Activated CD4-positive, alpha-beta T cell treated with anti-CD3 and anti-CD28 coated beads, Interleukin-2, amount 50 U/mL, for 1 hour (primary cell): ENCODE data around the gene ULBP2.
"Not testable (repeated sequence)": the region's sequence is repeated elsewhere in the genome, so short reads cannot be mapped to it uniquely, and the experiment has no call there.

Experiments used
- DNase-seq: peaks from one replicate; pipeline ENCODE4 v3.0.0-alpha.2; 2020

The ULBP2 gene

DNA sequence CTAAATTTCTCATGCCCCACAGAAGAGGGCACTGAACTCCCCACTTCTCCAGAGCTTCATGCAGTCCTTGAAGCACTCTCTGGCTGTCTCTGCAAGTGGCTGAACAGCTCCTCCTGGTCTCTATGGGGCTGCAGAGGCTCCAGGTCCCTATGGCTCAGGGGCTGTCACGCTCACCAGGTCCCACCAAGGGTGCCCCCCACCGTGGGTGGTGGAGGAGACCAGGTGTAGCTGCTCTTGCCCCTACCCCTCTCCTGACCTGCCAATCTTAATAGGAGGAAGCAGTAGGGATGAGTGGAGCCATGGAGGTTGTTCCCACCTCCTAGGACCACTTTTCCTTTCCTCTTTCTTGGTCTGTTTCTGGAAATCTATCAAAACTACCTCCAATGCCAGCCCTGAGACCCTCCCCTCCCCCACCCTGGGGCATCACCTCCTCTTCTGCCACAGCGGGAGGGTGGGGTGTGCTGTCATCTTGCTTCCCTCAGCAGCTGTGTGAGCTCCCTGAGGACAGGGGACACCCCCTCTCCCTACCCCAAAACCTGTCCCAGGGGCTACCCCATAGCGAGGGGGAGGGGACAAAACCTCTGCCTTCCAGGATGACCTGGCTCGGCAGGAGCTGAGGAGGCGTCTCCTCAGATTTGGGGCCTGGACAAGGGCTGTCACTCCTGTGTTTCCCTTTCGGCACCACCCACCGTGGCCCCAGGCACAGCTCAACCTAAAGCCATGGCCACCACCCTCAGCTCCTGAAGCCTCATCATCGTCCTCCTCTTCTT is 31.9 kb upstream of the ULBP2 start:
- DNase-seq, result no peak

DNA sequence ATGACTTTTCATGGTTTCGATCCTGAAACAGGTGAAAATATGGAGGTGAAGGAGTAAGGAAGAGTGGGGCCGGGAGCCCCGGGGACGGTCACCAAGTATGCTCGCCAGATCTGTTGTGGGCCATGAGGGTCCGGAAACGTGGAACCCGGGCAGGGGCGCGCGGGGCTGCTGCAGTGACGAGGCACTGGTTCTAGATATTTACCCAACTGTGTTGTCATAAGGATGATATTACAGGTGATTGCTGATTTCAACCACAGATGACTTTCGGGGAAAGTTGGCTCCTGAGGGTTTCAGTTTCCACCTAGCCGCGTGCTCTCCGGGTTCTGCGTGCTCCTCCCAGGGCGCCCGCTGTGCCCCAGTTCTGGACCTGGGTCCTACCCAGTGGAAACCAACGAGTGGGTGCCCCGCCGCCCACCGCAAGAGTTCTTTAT is 31.1 kb upstream of the ULBP2 start:
- DNase-seq, result no peak

DNA sequence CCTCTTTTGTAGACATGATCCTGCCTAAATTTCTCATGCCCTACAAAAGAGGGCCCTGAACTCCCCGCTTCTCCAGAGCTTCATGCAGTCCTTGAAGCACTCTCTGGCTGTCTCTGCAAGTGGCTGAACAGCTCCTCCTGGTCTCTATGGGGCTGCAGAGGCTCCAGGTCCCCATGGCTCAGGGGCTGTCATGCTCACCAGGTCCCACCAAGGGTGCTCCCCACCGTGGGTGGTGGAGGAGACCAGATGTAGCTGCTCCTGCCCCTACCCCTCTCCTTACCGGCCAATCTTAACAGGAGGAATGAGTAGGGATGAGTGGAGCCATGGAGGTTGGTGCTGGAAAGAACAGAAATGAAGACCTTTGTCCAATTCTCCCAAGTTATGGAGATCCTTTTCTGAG is 29.1 kb upstream of the ULBP2 start:
- not testable (repeated sequence) for DNase-seq

DNA sequence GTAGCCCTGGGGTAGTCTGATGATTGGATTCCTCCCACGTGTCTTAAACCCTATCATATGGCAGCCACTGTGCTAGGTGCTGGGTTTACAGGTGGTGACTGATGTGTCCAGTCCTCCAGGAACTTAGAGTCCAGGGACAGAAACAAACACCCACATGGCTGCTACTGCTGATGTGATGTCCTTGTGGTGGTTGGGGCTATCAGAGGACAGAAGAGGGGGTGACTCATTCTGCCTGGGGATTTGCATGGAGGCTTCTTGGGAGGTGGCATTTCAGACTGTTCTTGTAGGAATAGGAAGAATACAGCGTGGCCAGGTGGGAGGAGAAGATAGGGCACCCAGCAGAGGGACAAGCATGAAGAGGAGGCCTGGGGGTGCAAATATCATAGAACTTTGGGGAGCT is 28.7 kb upstream of the ULBP2 start:
- DNase-seq, result no peak

DNA sequence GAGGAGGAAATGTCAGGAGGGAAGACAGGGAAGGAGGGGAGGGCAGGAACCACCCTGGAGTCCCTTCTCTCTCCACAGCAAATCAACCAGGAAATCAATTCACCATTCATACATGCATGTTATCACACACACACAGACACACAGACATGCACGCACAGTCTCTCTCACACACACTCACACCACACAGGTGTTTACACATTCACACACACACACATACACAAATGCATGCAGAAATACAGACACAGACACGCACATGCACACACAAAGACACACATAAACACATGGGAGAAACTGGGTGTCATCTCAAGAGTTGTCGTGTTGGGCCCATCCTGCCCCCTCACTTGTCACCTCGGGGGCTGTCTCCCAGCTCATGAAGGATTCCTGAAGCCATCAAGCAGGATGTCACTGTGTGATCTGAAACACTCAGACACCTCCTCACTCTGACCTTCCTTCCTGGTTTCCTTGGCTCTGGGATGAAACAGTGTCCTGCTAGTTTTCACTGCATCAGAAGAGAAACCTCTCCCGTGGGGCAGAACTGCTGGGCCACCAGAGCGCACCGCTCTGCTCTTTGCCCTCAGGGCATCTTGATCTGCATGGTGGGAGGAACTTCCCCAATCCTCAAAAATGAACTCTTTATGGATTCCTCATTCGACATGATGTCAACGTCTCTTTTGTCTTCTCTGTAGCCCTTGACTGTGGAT is 28.1 kb upstream of the ULBP2 start:
- no peak for DNase-seq

DNA sequence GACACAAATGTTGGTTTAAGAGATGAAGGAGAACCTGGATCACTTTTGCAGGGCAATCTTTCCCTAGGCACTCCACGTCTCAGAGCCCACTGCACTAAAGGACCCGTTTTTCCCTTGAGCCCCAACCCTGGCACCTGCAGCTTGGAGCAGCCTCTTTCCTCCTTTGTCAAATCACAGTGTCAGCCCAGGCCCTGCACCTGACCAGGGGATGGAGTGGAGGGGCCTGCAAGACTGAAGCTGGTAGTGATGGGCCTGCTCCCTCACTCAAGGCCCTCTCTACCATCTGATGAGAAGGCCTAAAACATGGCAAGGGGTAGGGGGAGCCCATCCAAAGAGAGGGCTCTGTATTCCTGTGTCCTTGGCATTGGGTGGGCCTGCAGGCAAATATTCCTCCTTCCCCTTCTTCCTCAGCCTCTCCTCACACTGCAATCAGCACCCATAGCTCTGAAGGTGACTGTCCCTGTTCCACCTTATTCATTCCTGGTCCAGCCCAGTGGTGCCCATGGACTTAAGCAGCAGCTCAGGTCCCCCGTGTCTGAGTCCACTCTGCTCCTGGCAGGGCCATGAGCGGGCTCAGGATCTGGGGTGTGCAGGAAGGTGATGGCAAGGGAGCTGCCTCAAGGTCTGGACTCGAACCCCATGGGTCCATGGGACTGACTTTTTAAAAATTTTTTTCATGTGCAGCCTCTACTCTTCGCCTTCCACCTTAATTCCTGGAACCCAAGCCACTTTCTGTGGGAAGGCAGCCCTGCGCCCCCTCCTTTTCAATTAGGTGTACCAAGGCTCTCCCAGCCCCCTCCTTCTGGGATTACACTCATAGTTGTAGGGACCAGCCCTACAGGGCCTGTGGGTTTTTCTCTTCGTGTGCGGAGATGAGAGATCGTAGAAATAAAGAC is 25.6 kb upstream of the ULBP2 start:
- no peak for DNase-seq

DNA sequence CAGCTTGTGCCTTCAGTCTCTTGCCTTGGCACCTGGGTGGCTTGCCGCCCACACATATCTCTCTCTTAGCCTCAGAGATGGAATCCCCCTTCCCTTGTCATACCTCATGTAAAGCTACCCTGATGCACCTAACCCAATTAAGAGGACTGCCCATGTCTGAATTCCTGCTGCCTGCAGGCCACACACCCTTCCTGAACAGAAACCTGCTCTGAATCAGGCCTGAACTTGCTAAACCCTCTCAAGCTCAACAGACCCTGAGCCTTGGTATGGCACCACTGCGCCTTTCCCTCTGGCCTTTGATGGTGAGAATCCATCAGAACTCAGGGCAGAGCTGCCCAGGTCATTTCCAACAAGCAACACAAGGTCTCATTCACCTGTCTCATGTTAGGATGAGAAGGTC is 24.1 kb upstream of the ULBP2 start:
- DNase-seq, result no peak

DNA sequence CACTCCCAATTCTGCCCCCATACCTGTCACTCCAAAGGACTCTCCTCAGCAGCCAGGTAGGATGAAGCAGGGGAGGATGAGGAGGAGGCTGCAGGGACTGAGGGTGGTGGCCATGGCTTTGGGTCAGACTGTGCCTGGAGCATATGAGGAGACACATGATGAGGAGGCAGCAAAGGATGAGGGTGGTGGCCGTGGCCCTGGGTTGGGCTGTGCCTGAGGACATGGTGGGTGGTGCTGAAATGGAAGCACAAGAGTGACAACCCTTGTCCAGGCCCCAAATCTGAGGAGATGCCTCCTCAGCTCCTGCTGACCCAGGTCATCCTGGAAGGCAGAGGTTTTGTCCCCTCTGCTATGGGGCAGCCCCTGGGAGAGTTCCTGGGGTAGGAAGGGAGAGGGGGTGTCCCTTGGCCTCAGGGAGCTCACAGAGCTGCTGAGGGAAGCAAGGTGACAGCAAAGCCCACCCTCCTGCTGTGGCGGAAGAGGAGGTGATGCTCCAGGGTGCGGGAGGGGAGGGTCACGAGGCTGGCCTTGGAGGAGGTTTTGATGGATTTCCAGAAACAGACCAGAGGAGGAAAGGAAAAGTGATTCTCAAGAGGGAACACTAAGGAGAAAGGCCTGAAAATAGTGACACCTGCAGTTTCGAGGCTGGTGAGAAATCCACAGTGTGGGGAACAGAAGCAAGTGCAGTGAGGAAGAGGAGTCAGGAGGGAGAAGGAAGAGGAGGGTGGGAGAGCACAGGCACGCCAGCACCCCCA is 23.5 kb upstream of the ULBP2 start:
- no peak for DNase-seq

DNA sequence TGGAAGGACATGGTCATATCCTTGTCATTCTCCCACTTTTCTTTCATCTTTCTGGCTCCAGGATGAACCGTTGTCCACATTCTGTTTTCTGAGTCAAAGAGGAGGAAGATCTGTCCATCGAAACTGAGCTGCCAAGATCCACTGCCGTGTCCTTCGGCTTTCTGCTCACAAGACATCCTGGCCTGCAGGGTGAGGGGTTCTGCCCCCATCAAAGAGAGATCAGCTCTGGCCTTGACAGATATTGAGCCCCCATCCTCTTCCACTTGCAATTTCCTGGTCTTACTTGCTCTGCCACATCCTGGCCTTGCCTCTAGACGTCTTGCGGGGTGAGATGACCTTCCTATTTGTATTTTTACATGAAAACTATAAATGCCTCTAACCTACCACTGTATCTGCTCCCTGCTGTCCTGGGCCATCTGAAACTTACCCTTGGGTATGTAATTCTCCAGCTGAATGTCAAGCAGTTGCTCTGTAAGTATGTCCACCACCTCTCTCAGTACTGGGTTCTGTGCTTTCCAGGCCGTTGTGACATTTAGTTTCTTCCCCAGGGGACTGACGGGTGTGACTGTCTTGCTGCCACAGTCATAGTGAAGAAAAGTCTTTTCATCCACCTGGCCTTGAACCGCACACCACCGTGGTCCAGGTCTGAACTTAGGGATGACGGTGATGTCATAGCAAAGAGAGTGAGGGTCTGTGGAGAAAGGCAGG is 22.5 kb upstream of the ULBP2 start:
- DNase-seq, result not testable (repeated sequence)

DNA sequence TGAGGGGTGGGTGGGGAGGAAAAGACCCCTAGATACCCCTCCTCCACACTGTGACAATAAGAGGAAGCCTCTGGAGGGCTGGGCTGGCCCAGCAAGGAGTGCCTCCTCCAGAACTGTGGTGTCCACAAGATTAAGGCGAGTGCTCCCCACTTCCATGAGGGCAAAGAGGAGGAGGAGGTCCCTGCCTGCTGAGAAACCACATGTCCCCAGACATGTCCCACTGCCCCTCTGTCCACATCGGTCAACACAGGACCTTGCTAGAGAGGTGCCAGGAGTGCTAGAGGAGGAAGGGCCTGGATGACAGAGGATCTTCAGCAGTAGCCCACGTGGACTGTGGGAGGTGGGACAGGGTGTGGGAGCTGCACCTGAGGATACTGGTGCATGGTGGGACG is 22.0 kb upstream of the ULBP2 start:
- DNase-seq, result no peak

DNA sequence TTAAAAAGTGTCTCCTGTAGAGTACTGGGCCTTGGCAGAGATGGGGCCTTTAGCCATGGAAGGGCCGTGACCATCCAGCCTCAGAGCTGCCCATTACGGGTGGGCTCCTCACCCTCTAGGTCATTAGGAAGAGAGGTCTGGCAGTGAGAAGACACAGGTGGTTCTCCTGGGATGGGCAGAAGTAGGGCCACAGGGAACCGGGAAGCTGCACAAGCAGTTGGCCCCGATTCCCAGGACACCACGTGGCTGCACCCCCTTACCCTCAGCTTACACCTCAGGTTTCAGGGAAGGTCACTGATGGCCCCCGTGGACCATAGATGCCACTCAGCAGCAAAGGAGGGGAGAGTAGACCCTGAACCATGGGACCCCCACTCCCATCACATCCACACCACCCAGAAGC is 20.5 kb upstream of the ULBP2 start:
- DNase-seq, result no peak

DNA sequence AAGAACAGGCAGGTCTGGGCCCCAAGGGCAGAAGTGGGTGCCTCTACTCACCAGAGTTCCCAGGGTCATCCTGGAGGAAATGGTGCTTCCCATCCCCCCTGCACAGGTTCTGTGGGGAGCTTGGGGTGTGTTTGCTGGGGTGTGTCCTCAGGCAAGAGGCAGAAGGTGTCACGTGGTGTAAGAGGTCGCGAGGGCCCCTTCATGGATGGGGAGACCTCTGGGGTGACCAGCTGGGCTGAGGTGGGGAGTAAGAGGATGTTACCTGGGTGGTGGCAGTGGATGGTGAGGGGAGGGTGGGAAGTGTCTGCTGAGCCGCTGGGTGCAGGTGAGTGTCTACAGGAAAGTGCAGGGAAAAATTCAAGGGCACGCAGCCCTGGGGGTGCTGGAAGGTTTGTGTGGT is 19.7 kb upstream of the ULBP2 start:
- not testable (repeated sequence) for DNase-seq

DNA sequence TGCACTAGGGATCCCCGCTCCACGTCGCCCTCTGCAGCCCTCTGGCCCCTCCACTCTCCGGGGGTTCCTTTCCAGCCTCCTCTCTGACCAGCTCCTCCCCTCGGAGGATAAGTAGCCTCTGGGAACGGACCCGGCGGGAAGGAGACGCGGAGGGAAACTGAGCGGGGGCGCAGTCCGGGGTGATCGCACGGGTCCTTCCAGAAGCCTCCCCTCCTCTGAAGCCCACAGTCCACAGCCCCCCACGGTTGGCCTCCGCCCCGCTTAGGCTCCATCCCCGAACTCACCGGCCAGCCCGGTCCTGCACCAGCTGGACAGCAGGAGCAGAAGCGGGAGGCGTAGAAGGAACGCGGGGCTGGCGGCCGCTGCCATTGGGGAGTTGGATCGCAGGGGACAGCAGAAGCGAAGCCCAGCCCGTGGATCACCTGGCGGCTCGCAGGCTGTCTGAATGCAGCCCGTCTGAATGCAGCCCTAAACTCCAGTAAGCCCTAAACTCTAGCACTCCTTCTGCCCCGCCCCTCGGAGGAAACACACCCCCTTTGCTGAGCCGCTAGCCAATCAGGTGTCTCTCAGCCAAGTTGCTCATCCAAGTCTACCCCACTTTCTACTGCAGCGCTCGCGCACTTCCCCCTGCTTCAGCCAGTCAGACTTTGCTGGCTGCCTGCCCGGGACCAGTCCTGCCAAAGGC is 19.0 kb upstream of the ULBP2 start, which contains the start of gene RAET1G:
Gene RAET1G (minus strand): TSS at position 480 of the 685 bp plus-strand sequence. CDS start 111 bp downstream, at position 369.
- peak; percentile 83 for DNase-seq

DNA sequence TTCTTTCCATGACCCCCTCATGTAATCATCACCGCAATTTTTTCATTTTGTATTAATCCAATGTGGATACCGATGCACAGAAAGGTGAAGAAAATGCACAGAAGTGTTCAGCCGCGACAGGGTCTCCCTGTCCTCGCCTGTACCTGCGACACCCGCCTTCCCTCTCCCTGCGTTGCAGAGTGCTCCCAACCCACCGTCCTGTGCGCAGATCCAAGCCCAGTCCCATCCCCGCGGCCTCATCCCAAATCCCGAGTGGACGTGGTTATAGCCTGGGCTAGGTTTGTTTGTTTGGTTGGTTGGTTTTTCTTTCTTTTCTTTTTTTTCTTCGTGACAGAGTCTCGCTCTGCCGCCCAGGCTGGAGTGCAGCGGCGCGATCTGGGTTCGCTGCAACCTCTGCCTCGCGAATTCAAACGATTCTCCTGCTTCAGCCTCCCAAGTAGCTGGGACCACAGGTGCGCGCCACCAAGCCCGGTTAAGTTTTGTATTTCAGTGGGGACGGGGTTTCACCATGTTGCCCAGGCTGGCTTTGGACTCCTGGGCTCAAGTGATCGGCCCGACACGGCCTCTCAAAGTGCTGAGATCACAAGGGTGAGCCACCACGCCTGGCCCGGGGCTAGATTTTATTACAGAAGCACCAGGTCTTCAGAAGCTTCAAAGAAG is 18.4 kb upstream of the ULBP2 start:
- no peak for DNase-seq

DNA sequence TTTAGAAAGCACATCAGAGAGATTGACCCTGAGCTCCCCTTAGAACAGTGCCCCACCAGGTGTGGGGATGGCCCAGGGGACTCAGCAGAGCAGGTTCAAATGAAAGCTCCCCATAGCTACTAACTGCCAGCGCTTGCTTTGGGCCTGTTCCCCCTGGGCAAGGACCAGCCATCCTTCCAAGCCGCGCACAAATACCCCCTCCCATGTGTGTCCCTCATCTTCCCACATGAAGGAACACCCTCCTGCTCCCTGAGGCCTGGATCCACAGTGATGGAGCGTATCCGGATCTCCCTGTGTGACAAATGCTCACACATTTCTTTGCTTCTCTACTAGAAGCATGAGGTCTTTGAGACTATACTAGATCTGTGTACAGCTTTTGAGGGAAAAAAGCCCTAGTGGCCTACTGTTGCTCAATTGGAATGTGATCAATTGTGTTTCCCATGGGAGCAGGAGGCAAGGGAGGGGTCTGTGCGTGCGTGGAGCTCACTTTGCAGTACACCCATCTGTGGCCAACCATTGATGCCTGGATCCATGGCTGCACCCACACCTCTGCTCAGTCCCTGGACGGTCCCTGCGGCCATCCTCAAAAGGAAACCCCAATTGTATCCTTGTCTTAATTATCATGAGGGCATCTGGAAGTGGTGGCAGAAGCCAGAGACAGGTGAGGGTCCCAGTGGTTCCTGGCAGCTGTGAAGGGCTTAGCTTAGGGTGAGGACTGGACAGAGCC is 17.4 kb upstream of the ULBP2 start:
- DNase-seq, result no peak

DNA sequence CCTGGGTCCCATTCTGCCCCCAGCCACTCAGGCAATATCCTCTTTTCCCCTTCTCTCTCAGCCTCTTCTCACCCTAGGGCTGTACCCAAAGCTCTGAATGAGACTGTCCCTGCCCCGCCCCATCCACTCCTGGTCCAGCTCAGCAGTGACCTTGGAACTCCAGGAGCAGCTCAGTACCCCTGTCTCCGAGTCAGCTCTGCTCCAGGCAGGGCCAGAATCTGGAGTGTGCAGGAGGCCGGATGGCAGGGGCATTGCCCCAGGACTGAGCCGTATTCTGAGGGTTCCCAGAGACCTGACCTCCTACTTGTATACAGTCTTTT is 16.9 kb upstream of the ULBP2 start:
- DNase-seq, result no peak

DNA sequence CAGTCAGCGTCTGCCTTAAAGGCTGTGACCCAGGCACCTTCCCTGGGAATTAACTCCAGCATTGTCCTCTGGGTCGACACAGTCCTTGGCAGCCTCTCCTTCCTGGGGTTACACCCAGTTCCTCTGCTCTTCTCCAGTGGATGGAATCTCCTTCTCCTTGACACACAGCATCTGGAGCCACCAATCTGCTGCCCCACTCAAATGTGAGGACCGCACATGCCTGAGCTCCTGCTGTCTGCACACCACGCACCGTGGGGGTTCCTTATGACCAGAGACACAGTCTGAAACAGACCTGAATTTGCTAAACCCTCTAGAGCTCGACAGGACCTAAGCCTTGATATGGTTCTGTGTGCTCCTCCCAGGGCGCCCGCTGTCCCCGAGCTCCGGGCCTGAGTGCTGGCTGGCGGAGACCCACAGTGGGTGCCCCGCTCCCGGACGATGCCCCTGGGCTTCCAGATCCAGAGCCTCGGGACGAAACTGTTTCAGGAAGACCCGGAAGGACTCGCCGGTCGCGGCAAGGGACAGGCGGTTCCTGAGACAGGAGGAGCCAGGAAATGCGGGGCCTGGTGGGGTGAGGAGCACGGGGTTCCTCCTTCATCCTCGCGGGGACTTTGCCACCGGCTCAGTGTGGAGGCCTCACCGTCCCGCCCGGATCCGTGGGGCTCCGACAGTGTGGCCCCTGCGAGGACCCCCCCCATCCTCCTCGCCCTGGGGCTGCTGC is 16.4 kb upstream of the ULBP2 start:
- DNase-seq, result no peak

DNA sequence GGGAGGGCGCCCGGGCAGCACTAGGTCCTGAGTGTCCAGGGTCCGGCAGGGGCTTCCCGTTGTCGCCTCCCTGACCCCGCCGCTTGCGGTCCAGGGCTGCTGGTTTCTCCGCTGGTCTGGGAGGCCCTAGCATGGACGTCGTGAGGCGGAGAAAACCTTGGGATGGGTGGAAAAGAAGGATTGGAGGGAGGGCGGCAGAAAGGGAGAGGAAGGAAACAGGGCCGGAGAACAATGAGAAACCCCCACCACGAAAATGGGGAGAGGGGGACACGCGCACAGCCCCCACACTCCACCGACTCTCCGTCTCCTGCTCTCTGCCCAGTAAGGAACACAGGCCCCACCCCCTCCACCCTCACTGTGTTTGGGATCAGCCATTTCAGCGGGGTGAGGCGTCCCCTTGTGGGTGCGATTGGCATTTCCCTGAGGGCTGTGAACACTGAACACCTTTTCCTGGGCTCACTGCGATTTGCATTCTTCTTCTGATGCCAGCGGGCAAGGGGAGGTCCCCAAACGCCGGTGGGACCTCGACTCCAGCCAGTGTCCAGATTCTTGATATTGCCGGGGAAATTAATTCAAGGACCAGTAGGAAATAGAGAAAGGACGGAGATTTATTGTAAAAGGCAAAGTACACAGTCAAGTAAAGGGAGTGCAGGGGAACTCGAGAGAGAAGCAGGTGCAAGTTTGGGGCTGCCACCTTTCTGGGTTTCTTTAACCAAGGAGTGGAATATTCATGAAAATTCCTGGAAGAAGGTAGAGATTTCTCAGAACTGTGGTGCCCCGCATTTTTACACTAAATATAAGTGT is 15.6 kb upstream of the ULBP2 start:
- peak; percentile 72 for DNase-seq

DNA sequence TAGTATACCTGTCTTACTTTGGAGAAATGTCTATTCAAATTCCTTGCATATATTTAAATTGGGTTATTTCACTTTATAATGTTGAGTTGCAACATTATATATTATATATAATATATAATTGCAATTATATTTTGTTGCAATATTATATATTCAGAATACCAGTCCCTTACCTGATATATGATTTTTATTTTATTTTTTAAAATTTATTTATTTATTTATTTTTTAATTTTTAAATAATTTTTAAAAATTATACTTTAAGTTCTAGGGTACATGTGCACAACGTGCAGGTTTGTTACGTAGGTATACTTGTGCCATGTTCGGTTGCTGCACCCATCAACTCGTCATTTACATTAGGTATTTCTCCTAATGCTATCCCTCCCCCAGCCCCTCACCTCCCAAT is 14.8 kb upstream of the ULBP2 start:
- not testable (repeated sequence) for DNase-seq
